ENCODE measurements around the gene ZBTB8A.

DNA sequence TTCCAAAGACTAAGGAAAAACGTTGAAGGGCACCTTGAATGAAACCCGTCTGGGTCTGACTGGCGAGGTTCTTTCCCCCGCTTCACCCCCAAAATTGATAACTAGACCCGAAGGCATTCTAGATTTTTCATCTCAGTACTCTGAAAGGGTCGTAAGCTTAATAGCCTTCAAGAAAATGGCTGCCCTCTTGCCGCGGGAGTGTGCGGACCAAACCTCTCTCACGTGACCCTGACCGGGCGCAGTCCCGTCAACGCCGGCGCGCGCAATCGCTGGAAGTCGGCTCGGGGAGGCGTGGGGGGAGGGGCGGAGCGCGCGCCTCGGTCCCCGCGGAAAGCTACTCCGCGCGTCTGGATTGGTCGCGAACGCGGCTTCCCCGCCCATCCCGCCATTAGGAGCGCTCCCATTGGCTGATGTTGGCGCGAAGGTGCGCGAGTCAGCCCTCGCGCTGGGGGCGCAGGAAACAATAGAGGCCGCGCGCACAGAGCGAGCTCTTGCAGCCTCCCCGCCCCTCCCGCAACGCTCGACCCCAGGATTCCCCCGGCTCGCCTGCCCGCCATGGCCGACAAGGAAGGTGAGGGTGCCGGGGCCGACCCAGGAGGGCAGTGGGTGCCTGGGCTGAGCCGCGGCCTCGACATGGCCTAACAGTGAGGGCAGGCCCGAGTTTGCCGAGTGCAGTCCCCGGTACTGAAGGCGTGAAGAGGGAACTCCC, 111.7 kb downstream of the ZBTB8A start, which contains the start of gene RBBP4:
- TF ChIP-seq, protein P1, sequence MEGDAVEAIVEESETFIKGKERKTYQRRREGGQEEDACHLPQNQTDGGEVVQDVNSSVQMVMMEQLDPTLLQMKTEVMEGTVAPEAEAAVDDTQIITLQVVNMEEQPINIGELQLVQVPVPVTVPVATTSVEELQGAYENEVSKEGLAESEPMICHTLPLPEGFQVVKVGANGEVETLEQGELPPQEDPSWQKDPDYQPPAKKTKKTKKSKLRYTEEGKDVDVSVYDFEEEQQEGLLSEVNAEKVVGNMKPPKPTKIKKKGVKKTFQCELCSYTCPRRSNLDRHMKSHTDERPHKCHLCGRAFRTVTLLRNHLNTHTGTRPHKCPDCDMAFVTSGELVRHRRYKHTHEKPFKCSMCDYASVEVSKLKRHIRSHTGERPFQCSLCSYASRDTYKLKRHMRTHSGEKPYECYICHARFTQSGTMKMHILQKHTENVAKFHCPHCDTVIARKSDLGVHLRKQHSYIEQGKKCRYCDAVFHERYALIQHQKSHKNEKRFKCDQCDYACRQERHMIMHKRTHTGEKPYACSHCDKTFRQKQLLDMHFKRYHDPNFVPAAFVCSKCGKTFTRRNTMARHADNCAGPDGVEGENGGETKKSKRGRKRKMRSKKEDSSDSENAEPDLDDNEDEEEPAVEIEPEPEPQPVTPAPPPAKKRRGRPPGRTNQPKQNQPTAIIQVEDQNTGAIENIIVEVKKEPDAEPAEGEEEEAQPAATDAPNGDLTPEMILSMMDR (IDR thresholded peaks at IDR 0.05; ENCODE audit: control extremely low read depth in 1 of 3, insufficient read depth in 1 of 3, low read depth in 1 of 3, low read length in 3 of 3): no peak
- TF ChIP-seq JUND (IDR thresholded peaks at IDR 0.05; ENCODE audit: low read length) (0 out of 2 replicates have a peak, but pooled peaks have one; percentile 3), TCF12 (IDR thresholded peaks at IDR 0.05; ENCODE audit: low read depth, low read length) (no peak), POLR2AphosphoS5 (IDR thresholded peaks at IDR 0.05; ENCODE audit: low read depth, low read length) (peak; percentile 81), GTF2F1 (IDR thresholded peaks at IDR 0.05; ENCODE audit: borderline replicate concordance, low read depth, low read length) (no peak), SP1 (IDR thresholded peaks at IDR 0.05; ENCODE audit: low read depth, low read length) (peak; percentile 88), POLR2A (IDR thresholded peaks at IDR 0.05; ENCODE audit: control extremely low read depth in 1 of 2, low read depth in 2 of 2, low read length in 2 of 2) (no peak; a peak in 1 of 3 replicates), EZH2 (IDR thresholded peaks at IDR 0.05; ENCODE audit: low read depth, low read length, severe bottlenecking) (no peak), SIN3A (conservative IDR thresholded peaks at IDR 0.05 in 1 of 2, IDR thresholded peaks at IDR 0.05 in 1 of 2; ENCODE audit: low read depth in 1 of 2, low read length in 2 of 2) (peak in 1 of 2 experiments; percentile 15; a peak in 1 of 4 replicates), CBX5 (IDR thresholded peaks at IDR 0.05; ENCODE audit: low read depth, low read length) (no peak), MAFK (IDR thresholded peaks at IDR 0.05; ENCODE audit: low read depth, low read length) (no peak)
- TF ChIP-seq, protein P2, sequence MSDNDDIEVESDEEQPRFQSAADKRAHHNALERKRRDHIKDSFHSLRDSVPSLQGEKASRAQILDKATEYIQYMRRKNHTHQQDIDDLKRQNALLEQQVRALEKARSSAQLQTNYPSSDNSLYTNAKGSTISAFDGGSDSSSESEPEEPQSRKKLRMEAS (IDR thresholded peaks at IDR 0.05): peak; percentile 95
